Activated B cell treated with CpG ODN at 0.5 μM for 24 hours (primary cell): ENCODE measurements around the gene DNAH7. TPM values are rescaled to one million over a fixed set of nuclear protein-coding genes. Genes with fewer than 3 reads are reported as not detected.

ENCODE experiments used
- ATAC-seq: fragments of 200-7000 bp; cut with Tn5 transposase; one replicate; pipeline ENCODE4 v1.10.0; 2021; ENCODE audit warnings: low read depth, mild to moderate bottlenecking, moderate library complexity
- CTCF ChIA-PET: fragments of 350-600 bp; sonication (Branson Sonifier 250); formaldehyde crosslinking; loops from one replicate; lab custom pipeline; 2021; ENCODE audit warnings: antibody characterized with exemption; lab: Charles Lee
- POLR2A ChIA-PET: fragments of 350-600 bp; sonication (Branson Sonifier 250); formaldehyde crosslinking; loops from one replicate; lab custom pipeline; 2021; ENCODE audit warnings: antibody characterized with exemption; lab: Charles Lee
- DNase-seq: peaks from one replicate; pipeline ENCODE4 v3.0.0; 2022
- H3K27ac Mint-ChIP-seq: one replicate; pipeline ENCODE4 v1.8.0; 2020; ENCODE audit warnings: mixed read lengths
- H3K27me3 Mint-ChIP-seq: one replicate; pipeline ENCODE4 v1.8.0; 2021; ENCODE audit warnings: mixed read lengths
- H3K36me3 Mint-ChIP-seq: one replicate; pipeline ENCODE4 v1.8.0; 2021; ENCODE audit warnings: low read depth, mixed read lengths
- H3K4me1 Mint-ChIP-seq: one replicate; pipeline ENCODE4 v1.8.0; 2021; ENCODE audit warnings: mixed read lengths
- H3K4me3 Mint-ChIP-seq: one replicate; pipeline ENCODE4 v1.8.0; 2020; ENCODE audit warnings: mild to moderate bottlenecking, mixed read lengths
- H3K9me3 Mint-ChIP-seq: one replicate; pipeline ENCODE4 v1.8.0; 2020; ENCODE audit warnings: mixed read lengths
- intact Hi-C: fragments of 100-400 bp; cut with micrococcal nuclease; formaldehyde crosslinking; loops from one replicate; pipeline ENCODE4 v1.15.1; 2024
- total RNA-seq: library from RNA; stranded (reverse); gene quantifications from 2 replicates; pipeline ENCODE4 v1.2.3, GENCODE V29; 2022
- TF ChIP-seq, protein P1 (sequence below): fragments of 200-600 bp; IDR thresholded peaks from one replicate; pipeline ENCODE4 v1.8.0; 2022; ENCODE audit warnings: antibody characterized with exemption, mild to moderate bottlenecking

The DNAH7 gene
- total RNA-seq, 1 donor from 2014 or later: 0.29 TPM

DNA sequence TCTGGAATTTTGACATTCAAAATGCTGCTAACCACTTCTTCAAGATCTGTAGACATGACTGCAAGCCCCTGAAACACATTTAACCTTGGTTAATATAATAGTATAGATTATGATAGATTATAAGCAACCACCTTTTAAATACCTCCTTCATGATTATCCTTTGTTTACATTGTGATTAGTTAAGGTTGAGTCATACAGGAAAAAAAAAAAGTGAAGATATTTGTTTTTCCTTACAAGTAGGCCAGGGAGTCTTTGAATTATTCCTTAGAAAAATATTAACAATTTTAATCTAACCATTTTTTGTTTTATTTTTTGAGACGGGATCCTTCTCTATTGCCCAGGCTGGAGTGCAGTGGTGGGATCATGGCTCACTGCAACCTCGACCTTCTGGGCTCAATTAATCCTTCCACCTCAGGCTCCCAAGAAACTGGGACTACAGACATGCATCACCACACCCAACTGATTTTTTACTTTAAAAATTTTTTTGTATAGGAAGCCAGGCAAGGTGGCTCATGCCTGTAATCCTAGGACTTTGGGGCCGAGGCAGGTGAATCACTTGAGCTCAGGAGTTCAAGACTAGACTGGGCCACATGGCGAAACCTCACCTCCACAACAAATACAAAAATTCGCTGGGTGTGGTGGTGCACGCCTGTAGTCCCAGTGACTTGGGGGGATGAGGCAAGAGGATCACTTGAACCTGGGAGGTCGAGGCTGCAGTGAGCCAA is 312.3 kb downstream of the DNAH7 start:
- ATAC-seq (no peak), DNase-seq (no peak)
- Mint-ChIP-seq H3K27me3 (no peaks in the 10 kb centered on the region), H3K27ac (no peak overlapping the region), H3K36me3 (no peaks in the 10 kb centered on the region), H3K4me3 (no peak overlapping the region), H3K9me3 (peaks cover 11% of the 10 kb centered on the region), H3K4me1 (no peaks in the 10 kb centered on the region)
- TF ChIP-seq, protein P1, sequence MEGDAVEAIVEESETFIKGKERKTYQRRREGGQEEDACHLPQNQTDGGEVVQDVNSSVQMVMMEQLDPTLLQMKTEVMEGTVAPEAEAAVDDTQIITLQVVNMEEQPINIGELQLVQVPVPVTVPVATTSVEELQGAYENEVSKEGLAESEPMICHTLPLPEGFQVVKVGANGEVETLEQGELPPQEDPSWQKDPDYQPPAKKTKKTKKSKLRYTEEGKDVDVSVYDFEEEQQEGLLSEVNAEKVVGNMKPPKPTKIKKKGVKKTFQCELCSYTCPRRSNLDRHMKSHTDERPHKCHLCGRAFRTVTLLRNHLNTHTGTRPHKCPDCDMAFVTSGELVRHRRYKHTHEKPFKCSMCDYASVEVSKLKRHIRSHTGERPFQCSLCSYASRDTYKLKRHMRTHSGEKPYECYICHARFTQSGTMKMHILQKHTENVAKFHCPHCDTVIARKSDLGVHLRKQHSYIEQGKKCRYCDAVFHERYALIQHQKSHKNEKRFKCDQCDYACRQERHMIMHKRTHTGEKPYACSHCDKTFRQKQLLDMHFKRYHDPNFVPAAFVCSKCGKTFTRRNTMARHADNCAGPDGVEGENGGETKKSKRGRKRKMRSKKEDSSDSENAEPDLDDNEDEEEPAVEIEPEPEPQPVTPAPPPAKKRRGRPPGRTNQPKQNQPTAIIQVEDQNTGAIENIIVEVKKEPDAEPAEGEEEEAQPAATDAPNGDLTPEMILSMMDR: no peak
- intact Hi-C loops: no loop called here
- ChIA-PET CTCF (no interaction called here), POLR2A (interaction anchor here (0.7 kb wide), 1 partner anchor 10 kb away, joined by 4 read pairs; no protein-coding TSS in a partner anchor)

DNA sequence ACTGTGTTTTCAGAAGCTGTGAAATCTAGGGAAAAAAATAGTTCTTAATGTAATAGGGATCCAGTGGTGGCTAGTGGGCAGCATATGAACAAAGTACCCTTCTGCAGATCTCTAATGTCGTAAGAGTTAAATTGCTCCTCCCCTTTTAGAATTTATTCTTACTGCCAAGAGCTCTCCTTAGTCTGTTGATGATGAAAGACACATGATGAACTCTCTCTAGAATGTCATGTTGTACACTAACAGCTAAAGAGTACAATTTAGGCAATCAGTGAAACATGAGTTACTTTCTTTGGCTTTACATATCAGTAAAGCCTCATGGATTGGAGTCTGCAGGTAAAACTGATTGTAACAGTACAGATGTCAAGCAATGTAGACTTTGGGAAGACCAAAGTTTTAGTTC is 327.4 kb downstream of the DNAH7 start:
- no peaks in the 10 kb centered on the region for H3K9me3 Mint-ChIP-seq
- CTCF ChIA-PET: no interaction called here
- no peak overlapping the region for H3K27ac Mint-ChIP-seq
- H3K36me3 Mint-ChIP-seq: peaks cover 47% of the 10 kb centered on the region
- ATAC-seq: no peak
- intact Hi-C loops: no loop called here
- POLR2A ChIA-PET: no interaction called here
- DNase-seq: no peak
- H3K4me3 Mint-ChIP-seq: no peak overlapping the region
- TF ChIP-seq, protein P1: no peak
- no peaks in the 10 kb centered on the region for H3K27me3 Mint-ChIP-seq
- H3K4me1 Mint-ChIP-seq: no peaks in the 10 kb centered on the region

DNA sequence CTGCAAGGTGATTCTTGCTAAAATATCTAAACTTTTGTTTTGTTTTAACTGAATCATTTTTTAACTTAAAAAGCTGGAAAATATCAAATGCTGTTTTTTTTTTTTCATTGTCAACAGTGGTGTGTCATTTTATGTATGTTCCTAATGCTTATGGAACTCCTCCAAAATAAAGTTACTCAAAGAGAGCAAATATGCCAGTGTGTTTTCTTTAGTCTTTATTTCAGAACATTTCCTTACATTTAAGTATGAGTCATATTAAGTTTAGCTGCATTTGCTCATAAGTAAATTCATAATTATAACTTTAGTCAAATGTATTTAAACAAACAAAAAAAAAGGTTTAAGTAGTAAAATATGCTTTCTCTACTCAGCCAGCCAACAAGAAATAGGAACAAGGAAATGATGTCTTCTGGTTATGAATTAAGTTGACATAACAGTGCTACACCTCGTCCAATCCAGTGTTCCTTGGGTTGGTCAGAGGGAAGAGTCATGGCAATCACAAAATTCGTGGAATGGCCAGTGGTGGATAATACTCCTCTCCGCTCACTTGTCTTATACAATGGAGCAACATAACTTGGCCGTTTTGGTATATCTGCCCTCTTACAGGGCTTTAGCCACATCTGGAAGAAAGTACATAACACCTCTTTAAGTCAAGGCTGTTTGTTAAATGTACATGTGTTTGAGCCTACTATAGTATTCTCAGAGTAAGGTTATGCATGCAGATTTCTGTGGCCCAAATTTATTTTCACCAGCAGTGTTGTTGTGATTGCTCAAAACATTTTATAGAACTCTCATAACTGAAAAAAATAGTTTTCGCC is 330.9 kb downstream of the DNAH7 start:
- ChIA-PET CTCF (no interaction called here), POLR2A (no interaction called here)
- Mint-ChIP-seq H3K4me3 (no peak overlapping the region), H3K9me3 (no peaks in the 10 kb centered on the region), H3K4me1 (peaks cover 2% of the 10 kb centered on the region), H3K27me3 (no peaks in the 10 kb centered on the region), H3K36me3 (peaks cover 67% of the 10 kb centered on the region), H3K27ac (no peak overlapping the region)
- intact Hi-C loops: no loop called here
- DNase-seq (no peak), ATAC-seq (no peak)
- TF ChIP-seq, protein P1: no peak

DNA sequence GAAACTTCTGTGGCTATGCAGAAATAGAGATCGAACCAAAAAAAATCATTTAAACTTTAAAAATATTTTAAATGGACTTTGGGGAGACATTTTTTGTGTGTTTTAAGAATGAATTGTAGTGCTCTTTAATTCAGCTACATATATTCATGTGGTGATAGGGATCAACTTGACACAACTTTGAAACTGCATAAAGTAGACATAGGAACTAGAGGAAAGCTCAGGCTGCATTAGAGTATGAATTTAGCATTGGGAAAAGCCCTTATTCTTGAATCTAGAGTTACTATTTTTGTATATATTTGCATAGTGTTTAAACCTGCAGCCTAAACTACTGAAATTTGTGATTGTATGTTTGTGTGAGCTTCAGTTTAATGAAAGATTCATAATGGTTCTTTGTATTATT is 333.3 kb downstream of the DNAH7 start:
- ATAC-seq (no peak), DNase-seq (no peak)
- TF ChIP-seq, protein P1: no peak
- peaks cover 75% of the 10 kb centered on the region for H3K36me3 Mint-ChIP-seq
- H3K4me3 Mint-ChIP-seq: no peak overlapping the region
- peaks cover 2% of the 10 kb centered on the region for H3K4me1 Mint-ChIP-seq
- ChIA-PET POLR2A (interaction anchor here (0.6 kb wide), 1 partner anchor 21 kb away, joined by 5 read pairs; no protein-coding TSS in a partner anchor), CTCF (no interaction called here)
- no peaks in the 10 kb centered on the region for H3K27me3 Mint-ChIP-seq
- intact Hi-C loops: no loop called here
- no peaks in the 10 kb centered on the region for H3K9me3 Mint-ChIP-seq
- H3K27ac Mint-ChIP-seq: no peak overlapping the region

DNA sequence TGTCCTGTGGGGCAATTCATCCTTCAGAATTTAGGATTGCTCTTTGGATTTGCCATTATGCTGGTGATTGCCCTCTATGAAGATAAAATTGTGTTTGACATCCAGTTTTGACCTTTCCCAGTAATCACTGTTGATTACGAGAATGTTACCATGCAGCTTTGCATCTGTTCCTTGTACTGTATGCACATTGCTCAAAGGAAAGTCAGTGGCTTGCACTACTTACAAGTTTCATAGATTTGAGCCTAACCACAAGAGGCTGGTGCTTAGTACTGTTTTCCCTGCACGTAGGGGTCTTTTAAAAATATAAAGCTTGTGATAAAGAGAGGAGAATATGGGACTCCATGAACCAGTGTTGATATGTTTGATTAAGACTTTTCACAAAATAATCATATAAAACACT is 333.7 kb downstream of the DNAH7 start:
- Mint-ChIP-seq H3K27ac (no peak overlapping the region), H3K36me3 (peaks cover 75% of the 10 kb centered on the region), H3K4me3 (no peak overlapping the region), H3K9me3 (no peaks in the 10 kb centered on the region), H3K27me3 (no peaks in the 10 kb centered on the region), H3K4me1 (peaks cover 2% of the 10 kb centered on the region)
- POLR2A ChIA-PET: interaction anchor here (0.6 kb wide), 1 partner anchor 21 kb away, joined by 5 read pairs; no protein-coding TSS in a partner anchor
- ATAC-seq: no peak
- CTCF ChIA-PET: no interaction called here
- intact Hi-C loops: no loop called here
- TF ChIP-seq, protein P1: no peak
- no peak for DNase-seq
